ENCODE data around the gene OGDH.
A peak's percentile ranks its signal among the peaks of the same experiment; 100 is the strongest.

Gene OGDH

GRCh38 chr7:44566680-44567079 lies 39.7 kb upstream of the OGDH start:
- Histone ChIP-seq H3K27me3 (replicated peaks; ENCODE audit: control insufficient read depth, insufficient read depth, low read length) (no peaks in the 10 kb centered on the region), H3K4me1 (ENCODE audit: control insufficient read depth, insufficient read depth, low read length) (peaks cover 19% of the 10 kb centered on the region), H3K9me3 (ENCODE audit: control insufficient read depth, low read length) (no peaks in the 10 kb centered on the region), H3K4me3 (ENCODE audit: low read length) (no peak overlapping the region), H3K36me3 (ENCODE audit: control insufficient read depth, insufficient read depth, low read length, severe bottlenecking) (peaks cover 74% of the 10 kb centered on the region), H3K9ac (ENCODE audit: low read length) (no peak overlapping the region)
- DNase-seq (ENCODE audit: low read depth), result no peak

DNA sequence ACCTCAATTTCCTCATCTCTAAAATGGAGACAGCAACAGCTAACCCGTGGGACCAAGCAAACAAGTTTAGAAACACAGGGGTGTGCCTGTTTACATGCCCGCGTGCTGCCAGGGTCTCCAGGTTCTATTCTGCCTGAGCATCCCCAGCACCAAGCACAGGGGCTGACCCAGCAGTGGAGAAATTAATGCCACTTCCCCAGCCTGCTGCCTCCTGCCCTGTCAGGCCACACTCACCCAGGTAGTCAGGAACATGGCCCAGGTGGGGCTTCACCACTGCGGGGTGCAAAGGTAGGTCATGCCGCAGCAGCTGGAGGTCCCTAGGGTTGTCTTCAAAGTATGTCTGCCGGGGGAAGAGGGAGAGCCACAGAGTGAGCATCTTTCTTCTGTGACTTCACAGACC lies 38.5 kb upstream of the OGDH start:
- DNase-seq (ENCODE audit: low read depth), result no peak
- Histone ChIP-seq H3K4me1 (ENCODE audit: control insufficient read depth, insufficient read depth, low read length) (peaks cover 20% of the 10 kb centered on the region), H3K36me3 (ENCODE audit: control insufficient read depth, insufficient read depth, low read length, severe bottlenecking) (peaks cover 83% of the 10 kb centered on the region), H3K9ac (ENCODE audit: low read length) (no peak overlapping the region), H3K9me3 (ENCODE audit: control insufficient read depth, low read length) (no peaks in the 10 kb centered on the region), H3K4me3 (ENCODE audit: low read length) (no peak overlapping the region), H3K27me3 (replicated peaks; ENCODE audit: control insufficient read depth, insufficient read depth, low read length) (no peaks in the 10 kb centered on the region)

GRCh38 chr7:44568771-44569560 lies 37.5 kb upstream of the OGDH start:
- DNase-seq (ENCODE audit: low read depth), result no peak
- H3K27me3 ChIP-seq (replicated peaks; ENCODE audit: control insufficient read depth, insufficient read depth, low read length), result no peaks in the 10 kb centered on the region
- no peaks in the 10 kb centered on the region for H3K9me3 ChIP-seq (ENCODE audit: control insufficient read depth, low read length)
- H3K4me3 ChIP-seq (ENCODE audit: low read length), result no peak overlapping the region
- H3K36me3 ChIP-seq (ENCODE audit: control insufficient read depth, insufficient read depth, low read length, severe bottlenecking), result peaks cover 83% of the 10 kb centered on the region
- H3K4me1 ChIP-seq (ENCODE audit: control insufficient read depth, insufficient read depth, low read length), result peaks cover 16% of the 10 kb centered on the region
- H3K9ac ChIP-seq (ENCODE audit: low read length), result no peak overlapping the region

- H3K36me3 ChIP-seq (ENCODE audit: control insufficient read depth, insufficient read depth, low read length, severe bottlenecking), result peaks cover 73% of the 10 kb centered on the region
- H3K9me3 ChIP-seq (ENCODE audit: control insufficient read depth, low read length), result no peaks in the 10 kb centered on the region
- H3K9ac ChIP-seq (ENCODE audit: low read length), result no peak overlapping the region
- no peak overlapping the region for H3K4me3 ChIP-seq (ENCODE audit: low read length)
- DNase-seq (ENCODE audit: low read depth), result no peak
- H3K4me1 ChIP-seq (ENCODE audit: control insufficient read depth, insufficient read depth, low read length), result peaks cover 23% of the 10 kb centered on the region
- no peaks in the 10 kb centered on the region for H3K27me3 ChIP-seq (replicated peaks; ENCODE audit: control insufficient read depth, insufficient read depth, low read length)
Measured at GRCh38 chr7:44569959-44570358, 36.5 kb upstream of the OGDH start.

- peaks cover 59% of the 10 kb centered on the region for H3K36me3 ChIP-seq (ENCODE audit: control insufficient read depth, insufficient read depth, low read length, severe bottlenecking)
- H3K4me3 ChIP-seq (ENCODE audit: low read length), result peak overlapping the region; percentile 99
- H3K27me3 ChIP-seq (replicated peaks; ENCODE audit: control insufficient read depth, insufficient read depth, low read length), result no peaks in the 10 kb centered on the region
- no peaks in the 10 kb centered on the region for H3K9me3 ChIP-seq (ENCODE audit: control insufficient read depth, low read length)
- peaks cover 26% of the 10 kb centered on the region for H3K4me1 ChIP-seq (ENCODE audit: control insufficient read depth, insufficient read depth, low read length)
- H3K9ac ChIP-seq (ENCODE audit: low read length), result peak overlapping the region; percentile 97
- no peak for DNase-seq (ENCODE audit: low read depth)
Measured at GRCh38 chr7:44572771-44573170, 33.7 kb upstream of the OGDH start.

GRCh38 chr7:44573464-44574286 lies 32.8 kb upstream of the OGDH start, which contains the start of gene DDX56:
DDX56 (minus strand) TSS chr7:44573908; CDS start chr7:44573895, 13 bp downstream.
- Histone ChIP-seq H3K4me3 (ENCODE audit: low read length) (peak within 1 kb of the TSS; percentile 99), H3K9ac (ENCODE audit: low read length) (peak within 1 kb of the TSS; percentile 97), H3K27me3 (replicated peaks; ENCODE audit: control insufficient read depth, insufficient read depth, low read length) (no peaks in the 10 kb centered on the region), H3K9me3 (ENCODE audit: control insufficient read depth, low read length) (no peaks in the 10 kb centered on the region), H3K36me3 (ENCODE audit: control insufficient read depth, insufficient read depth, low read length, severe bottlenecking) (peaks cover 58% of the 10 kb centered on the region), H3K4me1 (ENCODE audit: control insufficient read depth, insufficient read depth, low read length) (peaks cover 26% of the 10 kb centered on the region)
- peak; percentile 98 for DNase-seq (ENCODE audit: low read depth)

DNA sequence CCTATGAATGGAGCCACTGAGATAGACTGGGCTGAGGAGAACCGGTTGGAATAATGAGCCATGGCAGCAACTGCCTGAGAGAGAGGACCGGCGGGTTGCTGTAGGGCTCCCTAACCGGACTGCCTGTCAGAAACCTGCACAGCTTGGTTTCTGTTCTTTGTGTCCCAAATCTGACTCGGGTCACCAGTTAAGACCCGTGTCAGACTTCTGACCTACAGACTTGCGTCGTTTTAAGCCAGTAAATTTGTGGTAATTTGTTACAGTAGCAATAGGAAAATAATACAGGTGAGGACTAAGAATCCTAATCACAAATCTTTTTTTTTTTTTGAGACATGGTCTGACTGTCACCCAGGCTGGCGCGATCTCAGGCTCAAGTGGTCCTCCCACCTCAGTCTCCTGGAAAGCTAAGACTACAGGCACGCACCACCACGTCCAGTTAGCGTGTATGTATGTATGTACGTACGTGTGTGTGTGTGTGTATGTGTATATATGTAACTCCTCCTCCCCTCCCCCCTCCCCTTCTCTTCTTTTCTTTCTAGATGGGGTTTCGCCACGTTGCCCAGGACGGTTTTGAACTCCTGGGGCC lies 32.0 kb upstream of the OGDH start:
- Histone ChIP-seq H3K36me3 (ENCODE audit: control insufficient read depth, insufficient read depth, low read length, severe bottlenecking) (peaks cover 58% of the 10 kb centered on the region), H3K9ac (ENCODE audit: low read length) (peak overlapping the region; percentile 97)
- no peak for DNase-seq (ENCODE audit: low read depth)

GRCh38 chr7:44575054-44575453 lies 31.4 kb upstream of the OGDH start:
- peak overlapping the region; percentile 97 for H3K9ac ChIP-seq (ENCODE audit: low read length)
- peaks cover 26% of the 10 kb centered on the region for H3K4me1 ChIP-seq (ENCODE audit: control insufficient read depth, insufficient read depth, low read length)
- DNase-seq (ENCODE audit: low read depth), result no peak
- H3K4me3 ChIP-seq (ENCODE audit: low read length), result peak overlapping the region; percentile 99
- H3K9me3 ChIP-seq (ENCODE audit: control insufficient read depth, low read length), result no peaks in the 10 kb centered on the region
- peaks cover 58% of the 10 kb centered on the region for H3K36me3 ChIP-seq (ENCODE audit: control insufficient read depth, insufficient read depth, low read length, severe bottlenecking)
- no peaks in the 10 kb centered on the region for H3K27me3 ChIP-seq (replicated peaks; ENCODE audit: control insufficient read depth, insufficient read depth, low read length)

More for the DNA sequence above, 32.0 kb upstream of the OGDH start:
- Histone ChIP-seq H3K4me1 (ENCODE audit: control insufficient read depth, insufficient read depth, low read length) (peaks cover 26% of the 10 kb centered on the region), H3K4me3 (ENCODE audit: low read length) (peak overlapping the region; percentile 99), H3K9me3 (ENCODE audit: control insufficient read depth, low read length) (no peaks in the 10 kb centered on the region), H3K27me3 (replicated peaks; ENCODE audit: control insufficient read depth, insufficient read depth, low read length) (no peaks in the 10 kb centered on the region)

- Histone ChIP-seq H3K4me3 (ENCODE audit: low read length) (no peak overlapping the region), H3K4me1 (ENCODE audit: control insufficient read depth, insufficient read depth, low read length) (peaks cover 31% of the 10 kb centered on the region), H3K9ac (ENCODE audit: low read length) (no peak overlapping the region), H3K9me3 (ENCODE audit: control insufficient read depth, low read length) (no peaks in the 10 kb centered on the region), H3K27me3 (replicated peaks; ENCODE audit: control insufficient read depth, insufficient read depth, low read length) (no peaks in the 10 kb centered on the region), H3K36me3 (ENCODE audit: control insufficient read depth, insufficient read depth, low read length, severe bottlenecking) (peaks cover 46% of the 10 kb centered on the region)
- no peak for DNase-seq (ENCODE audit: low read depth)
Measured at GRCh38 chr7:44576228-44576627, 30.2 kb upstream of the OGDH start.

DNA sequence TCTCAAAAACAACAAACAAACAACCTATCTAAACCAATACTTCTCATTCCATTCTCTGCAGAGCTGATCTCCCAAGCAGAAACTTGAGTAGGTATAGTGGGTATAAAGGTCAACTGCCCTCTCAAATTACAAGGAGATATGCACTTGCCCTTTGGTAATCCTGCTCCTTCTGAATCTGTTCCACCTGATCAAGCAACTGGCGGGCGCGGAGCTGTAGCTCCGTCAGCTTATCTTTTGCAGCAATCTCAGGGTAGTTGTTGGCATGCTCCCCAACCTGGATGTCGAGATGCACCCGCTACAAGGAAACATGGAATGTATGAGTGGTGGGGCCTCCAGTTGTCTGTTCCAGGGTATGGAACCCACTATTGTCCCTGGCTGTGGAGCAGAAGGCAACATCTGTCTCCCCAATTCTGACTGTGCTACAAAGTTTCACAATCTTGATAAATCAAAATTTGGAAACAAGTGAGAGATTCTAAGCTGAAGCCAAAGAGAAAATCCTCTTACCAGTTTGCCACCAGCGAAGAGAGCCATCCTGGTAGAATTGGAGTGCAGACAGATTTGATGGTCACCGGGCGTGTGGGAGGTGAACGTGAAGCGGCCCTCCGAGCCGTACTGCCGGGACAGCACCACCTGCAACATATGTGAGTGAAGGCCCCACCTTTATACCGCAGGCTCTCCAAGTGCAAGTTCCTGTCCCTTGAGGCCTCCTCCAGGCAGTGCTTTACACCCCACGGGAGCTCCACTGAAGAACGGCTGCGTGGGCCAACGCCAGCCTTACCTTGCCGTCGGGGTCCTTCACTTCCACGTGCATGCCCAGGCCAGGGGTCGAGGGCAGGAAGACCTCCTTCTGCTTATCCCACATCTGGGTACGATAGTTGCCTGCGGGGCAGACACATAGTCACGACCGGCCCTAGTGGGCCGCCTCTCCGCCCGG lies 25.2 kb upstream of the OGDH start:
- DNase-seq (ENCODE audit: low read depth), result peak; percentile 21
- peak overlapping the region; percentile 95 for H3K4me3 ChIP-seq (ENCODE audit: low read length)

More for the DNA sequence above, 25.2 kb upstream of the OGDH start:
- Histone ChIP-seq H3K36me3 (ENCODE audit: control insufficient read depth, insufficient read depth, low read length, severe bottlenecking) (peaks cover 24% of the 10 kb centered on the region), H3K9me3 (ENCODE audit: control insufficient read depth, low read length) (no peaks in the 10 kb centered on the region), H3K9ac (ENCODE audit: low read length) (peak overlapping the region; percentile 96), H3K27me3 (replicated peaks; ENCODE audit: control insufficient read depth, insufficient read depth, low read length) (no peaks in the 10 kb centered on the region), H3K4me1 (ENCODE audit: control insufficient read depth, insufficient read depth, low read length) (peaks cover 13% of the 10 kb centered on the region)
